BE2C (cell line): Measurements from ENCODE around the gene SEMA4A.

ENCODE experiments used
- DNase-seq: peaks from one replicate; pipeline ENCODE4 v3.0.0-alpha.2; 2020
- H3K27me3 ChIP-seq: fragments of 250-450 bp; sonication (Bioruptor Pico); 2 replicates; pipeline ENCODE4 v1.5.1; 2020; ENCODE audit warnings: mild to moderate bottlenecking
- H3K36me3 ChIP-seq: fragments of 250-450 bp; sonication (Bioruptor Pico); 2 replicates; pipeline ENCODE4 v1.5.1; 2020; ENCODE audit warnings: mild to moderate bottlenecking
- H3K4me1 ChIP-seq: fragments of 250-450 bp; sonication (Bioruptor Pico); 2 replicates; pipeline ENCODE4 v1.5.1; 2020
- H3K4me3 ChIP-seq: 2 replicates; pipeline ENCODE4 v1.5.1; 2011; ENCODE audit warnings: low read depth, low read length
- H3K9me3 ChIP-seq: fragments of 250-450 bp; sonication (Bioruptor Pico); 2 replicates; pipeline ENCODE4 v1.5.1; 2020
- CTCF ChIP-seq: IDR thresholded peaks from 2 replicates; pipeline ENCODE4 v1.5.1; 2012; ENCODE audit warnings: mild to moderate bottlenecking, low read depth, low read length

SEMA4A gene

DNA sequence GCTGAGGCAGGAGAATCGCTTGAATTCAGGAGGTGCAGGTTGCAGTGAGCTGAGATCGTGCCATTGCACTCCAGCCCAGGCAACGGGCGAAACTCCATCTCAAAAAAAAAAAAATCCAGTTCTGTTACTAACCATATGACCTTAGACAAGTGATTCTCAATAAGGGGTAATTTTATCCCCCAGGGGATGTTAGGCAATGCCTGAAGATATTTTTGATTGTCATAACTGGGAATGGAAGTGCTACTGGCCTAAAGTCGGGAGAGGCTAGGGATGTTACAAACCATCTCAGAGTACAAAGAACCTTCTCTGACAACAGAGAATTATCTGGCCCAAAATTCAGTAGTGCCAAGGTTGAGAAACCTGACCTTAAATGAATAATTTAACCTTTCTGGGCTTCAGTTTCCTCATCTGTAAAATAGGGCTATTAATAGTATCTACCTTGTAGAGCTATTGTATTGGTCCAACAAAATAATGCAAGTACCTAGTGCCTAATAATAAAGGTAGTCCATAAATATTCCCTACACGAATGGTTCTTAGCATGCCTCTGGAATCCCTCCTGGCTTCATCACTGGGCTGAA lies 44.6 kb upstream of the SEMA4A start:
- Histone ChIP-seq H3K9me3 (no peaks in the 10 kb centered on the region), H3K4me1 (peaks cover 56% of the 10 kb centered on the region), H3K36me3 (no peaks in the 10 kb centered on the region), H3K27me3 (no peaks in the 10 kb centered on the region), H3K4me3 (no peak overlapping the region)
- DNase-seq: no peak
- TF ChIP-seq CTCF: no peak

DNA sequence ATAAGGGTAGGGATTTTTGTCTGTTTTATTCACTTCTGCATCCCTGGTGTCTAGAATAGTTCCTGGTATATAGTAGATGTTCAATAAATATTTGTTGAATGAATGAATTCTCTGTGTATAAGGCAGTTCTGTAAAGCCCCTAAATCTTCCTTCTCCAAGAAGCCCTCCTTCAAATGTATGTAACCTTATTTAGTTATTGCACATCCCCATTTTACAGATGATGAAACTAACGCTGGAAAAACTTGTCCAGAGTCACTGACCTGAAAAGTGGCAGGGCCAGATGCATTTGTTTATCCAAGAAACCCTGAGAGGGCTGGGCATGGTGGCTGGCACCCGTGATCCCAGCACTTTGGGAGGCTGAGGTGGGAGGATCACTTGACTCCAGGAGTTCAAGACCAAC lies 43.1 kb upstream of the SEMA4A start:
- TF ChIP-seq CTCF: no peak
- H3K27me3 ChIP-seq: no peaks in the 10 kb centered on the region
- no peaks in the 10 kb centered on the region for H3K9me3 ChIP-seq
- H3K4me3 ChIP-seq: no peak overlapping the region
- peaks cover 47% of the 10 kb centered on the region for H3K4me1 ChIP-seq
- no peak for DNase-seq
- H3K36me3 ChIP-seq: no peaks in the 10 kb centered on the region

DNA sequence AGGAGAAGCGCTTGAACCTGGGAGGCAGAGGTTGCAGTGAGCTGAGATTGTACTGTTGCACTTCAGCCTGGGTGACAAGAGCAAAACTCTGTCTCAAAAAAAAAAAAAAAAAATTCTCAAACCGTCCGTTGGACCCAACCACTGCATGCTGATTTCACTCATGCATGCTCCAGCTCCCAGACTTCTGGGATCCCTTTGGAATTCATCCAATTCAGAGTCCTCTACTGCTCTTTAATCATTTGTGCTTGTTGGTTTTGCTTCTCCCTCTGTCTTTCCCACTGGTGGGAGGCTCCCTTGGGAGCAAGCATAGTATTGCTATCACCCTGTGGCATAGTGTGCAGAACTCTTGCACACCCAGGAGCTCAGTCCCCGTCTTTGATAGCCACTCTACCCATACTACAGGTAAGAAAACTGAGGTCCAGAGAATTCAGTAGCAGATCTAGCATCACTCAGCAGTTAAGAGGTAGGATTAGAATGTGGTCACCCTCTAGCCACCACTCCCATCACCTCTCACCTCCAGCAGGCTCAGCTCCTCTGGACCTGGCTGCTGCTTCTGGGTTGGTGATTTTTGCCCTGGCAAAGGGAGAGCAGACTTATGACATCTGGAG lies 41.9 kb upstream of the SEMA4A start:
- TF ChIP-seq CTCF: no peak
- peaks cover 42% of the 10 kb centered on the region for H3K4me1 ChIP-seq
- no peaks in the 10 kb centered on the region for H3K36me3 ChIP-seq
- H3K9me3 ChIP-seq: no peaks in the 10 kb centered on the region
- no peaks in the 10 kb centered on the region for H3K27me3 ChIP-seq
- no peak for DNase-seq
- no peak overlapping the region for H3K4me3 ChIP-seq

DNA sequence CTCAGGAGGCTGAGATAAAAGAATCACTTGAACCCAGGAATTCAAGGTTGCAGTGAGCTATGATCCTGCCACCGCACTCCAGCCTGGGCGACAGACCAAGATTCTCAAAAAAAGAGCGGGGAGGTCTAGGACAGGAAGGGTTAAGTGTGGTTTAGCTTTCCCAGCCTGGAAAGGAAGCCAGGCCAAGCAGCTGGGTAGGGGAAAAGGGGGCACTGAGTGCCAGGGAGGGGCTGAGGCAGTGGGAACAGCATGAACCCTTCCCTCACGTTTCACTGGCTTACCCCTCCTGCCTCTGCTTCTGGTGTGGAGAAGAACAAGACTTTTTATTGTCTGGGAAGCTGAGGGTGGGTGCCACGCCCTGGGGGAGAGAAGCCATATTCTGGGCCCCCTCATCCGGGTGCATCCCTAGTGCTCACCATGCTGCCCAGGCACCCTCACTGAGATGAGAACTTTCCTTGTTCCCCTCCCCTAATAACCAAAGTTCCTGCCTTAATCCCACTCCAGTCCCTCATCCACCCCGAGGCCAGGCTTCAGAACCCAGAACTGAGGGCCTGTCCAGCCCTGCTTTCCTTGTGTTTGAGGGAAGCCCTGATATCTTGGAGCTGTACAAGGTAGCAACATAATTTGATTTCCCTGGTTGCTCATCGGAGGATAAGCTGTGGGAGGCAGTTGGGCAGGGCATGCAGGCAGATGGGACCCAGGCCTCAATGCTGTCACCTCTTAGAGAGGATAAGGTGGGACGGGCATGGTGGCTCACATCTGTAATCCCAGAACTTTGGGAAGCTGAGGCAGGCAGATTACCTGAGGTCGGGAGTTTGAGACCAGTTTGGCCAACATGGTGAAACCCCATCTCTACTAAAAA lies 40.9 kb upstream of the SEMA4A start:
- DNase-seq: peak; percentile 63
- H3K9me3 ChIP-seq: no peaks in the 10 kb centered on the region
- no peaks in the 10 kb centered on the region for H3K36me3 ChIP-seq
- no peak overlapping the region for H3K4me3 ChIP-seq
- H3K27me3 ChIP-seq: no peaks in the 10 kb centered on the region
- peaks cover 33% of the 10 kb centered on the region for H3K4me1 ChIP-seq
- no peak for TF ChIP-seq CTCF

DNA sequence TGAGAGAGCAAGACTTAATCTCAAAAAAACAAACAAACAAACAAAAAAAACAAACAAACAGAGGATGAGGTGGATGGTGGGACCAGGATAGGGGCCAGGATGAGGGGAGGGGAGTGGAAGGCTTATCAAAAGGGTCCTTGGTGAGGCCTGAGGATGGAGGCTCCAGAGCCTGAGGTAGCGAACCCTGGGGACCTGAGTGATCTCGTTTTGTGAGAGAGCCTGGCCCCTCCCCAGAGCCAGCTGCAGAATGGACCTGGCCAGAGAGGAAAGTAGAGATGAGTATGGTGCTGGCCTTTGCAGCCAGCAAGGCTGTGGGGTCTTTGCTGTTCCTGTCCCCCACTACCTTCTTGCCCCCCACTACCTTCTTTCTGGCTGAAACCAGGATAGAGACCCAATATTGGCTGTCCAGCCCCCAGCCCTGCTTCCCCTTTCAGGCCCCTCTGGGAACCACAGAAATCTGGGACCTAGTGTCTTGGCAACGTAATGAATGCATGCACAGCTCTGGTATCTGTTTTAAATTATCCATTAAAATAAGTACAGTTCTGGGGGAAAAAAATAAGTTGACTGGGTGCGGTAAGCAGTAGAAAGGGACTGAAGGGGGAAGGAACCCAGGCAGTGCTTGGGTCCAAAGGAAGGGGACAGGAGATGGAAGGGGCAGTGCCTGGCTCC lies 40.0 kb upstream of the SEMA4A start:
- no peaks in the 10 kb centered on the region for H3K9me3 ChIP-seq
- H3K36me3 ChIP-seq: peaks cover 4% of the 10 kb centered on the region; the same call in 1 of the 2 replicates
- DNase-seq: no peak
- peaks cover 34% of the 10 kb centered on the region for H3K4me1 ChIP-seq
- H3K27me3 ChIP-seq: no peaks in the 10 kb centered on the region
- peak overlapping the region; percentile 92 for H3K4me3 ChIP-seq
- no peak for TF ChIP-seq CTCF
